ENCODE data around the gene CAND2. TPM values are rescaled to one million over a fixed set of nuclear protein-coding genes. Genes with fewer than 3 reads are reported as not detected.

The CAND2 gene
- total RNA-seq, 4 donors from 2014 or later, result 1.3 to 2.2 (median 1.5) TPM

- TF ChIP-seq CTCF (IDR thresholded peaks at IDR 0.05; ENCODE audit: low read depth), result no peak
Measured at GRCh38 chr3:12799525-12800440, 3.3 kb downstream of the CAND2 start.

- TF ChIP-seq CTCF (IDR thresholded peaks at IDR 0.05; ENCODE audit: low read depth), result no peak
Measured at GRCh38 chr3:12803371-12803770, 6.9 kb downstream of the CAND2 start.

- TF ChIP-seq CTCF (IDR thresholded peaks at IDR 0.05; ENCODE audit: low read depth), result no peak
Measured at GRCh38 chr3:12807066-12807465, 10.6 kb downstream of the CAND2 start.

- no peak for TF ChIP-seq CTCF (IDR thresholded peaks at IDR 0.05; ENCODE audit: low read depth)
Measured at GRCh38 chr3:12807601-12808359, 11.3 kb downstream of the CAND2 start.

GRCh38 chr3:12808587-12808986 is 12.1 kb downstream of the CAND2 start:
- no peak for TF ChIP-seq CTCF (IDR thresholded peaks at IDR 0.05; ENCODE audit: low read depth)

- TF ChIP-seq CTCF (IDR thresholded peaks at IDR 0.05; ENCODE audit: low read depth), result no peak
Measured at GRCh38 chr3:12809001-12809400, 12.5 kb downstream of the CAND2 start.

GRCh38 chr3:12809435-12809834 is 13.0 kb downstream of the CAND2 start:
- TF ChIP-seq CTCF (IDR thresholded peaks at IDR 0.05; ENCODE audit: low read depth), result no peak
